ENCODE results near the gene C1QTNF6.

Gene C1QTNF6

DNA sequence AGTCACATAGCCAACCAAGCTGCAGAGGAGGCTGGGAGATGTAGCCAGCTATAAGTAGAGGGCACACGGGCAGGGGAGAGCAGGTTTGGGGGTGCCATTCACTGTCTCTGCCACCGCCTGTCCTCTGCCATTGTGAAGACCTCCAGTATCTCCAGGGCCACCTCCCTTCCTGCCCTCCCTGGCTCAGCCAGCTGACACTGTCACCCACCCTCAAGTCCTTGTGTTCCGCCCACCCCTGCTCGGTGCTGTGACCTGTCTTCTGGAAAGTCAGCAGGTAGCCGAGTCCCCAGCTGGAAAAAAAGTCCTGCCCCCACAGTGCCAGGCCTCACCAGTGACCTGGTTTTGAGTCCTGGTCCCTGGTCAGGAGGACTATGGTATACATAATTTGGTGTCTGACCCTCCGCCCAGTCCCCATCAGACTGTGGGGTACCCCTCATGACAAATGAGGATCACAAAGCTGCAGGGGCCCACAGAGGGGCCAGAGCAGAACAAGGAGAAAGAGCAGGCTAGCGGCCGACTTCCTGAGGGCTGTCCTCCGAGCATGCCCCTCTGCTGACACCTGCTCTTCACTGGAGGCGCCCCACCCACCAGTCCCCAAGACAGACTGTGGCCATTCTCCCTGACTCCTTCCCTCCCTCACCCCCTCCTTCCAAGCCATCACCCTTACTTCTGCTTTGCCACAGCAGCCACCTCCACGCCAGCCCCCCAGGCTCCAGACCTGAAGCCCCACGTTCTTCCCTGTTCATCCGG is 31.2 kb downstream of the C1QTNF6 start:
- TF ChIP-seq, protein P1, sequence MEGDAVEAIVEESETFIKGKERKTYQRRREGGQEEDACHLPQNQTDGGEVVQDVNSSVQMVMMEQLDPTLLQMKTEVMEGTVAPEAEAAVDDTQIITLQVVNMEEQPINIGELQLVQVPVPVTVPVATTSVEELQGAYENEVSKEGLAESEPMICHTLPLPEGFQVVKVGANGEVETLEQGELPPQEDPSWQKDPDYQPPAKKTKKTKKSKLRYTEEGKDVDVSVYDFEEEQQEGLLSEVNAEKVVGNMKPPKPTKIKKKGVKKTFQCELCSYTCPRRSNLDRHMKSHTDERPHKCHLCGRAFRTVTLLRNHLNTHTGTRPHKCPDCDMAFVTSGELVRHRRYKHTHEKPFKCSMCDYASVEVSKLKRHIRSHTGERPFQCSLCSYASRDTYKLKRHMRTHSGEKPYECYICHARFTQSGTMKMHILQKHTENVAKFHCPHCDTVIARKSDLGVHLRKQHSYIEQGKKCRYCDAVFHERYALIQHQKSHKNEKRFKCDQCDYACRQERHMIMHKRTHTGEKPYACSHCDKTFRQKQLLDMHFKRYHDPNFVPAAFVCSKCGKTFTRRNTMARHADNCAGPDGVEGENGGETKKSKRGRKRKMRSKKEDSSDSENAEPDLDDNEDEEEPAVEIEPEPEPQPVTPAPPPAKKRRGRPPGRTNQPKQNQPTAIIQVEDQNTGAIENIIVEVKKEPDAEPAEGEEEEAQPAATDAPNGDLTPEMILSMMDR (IDR thresholded peaks at IDR 0.05; ENCODE audit: low read depth, low read length, missing control alignments): no peak
- no peak for DNase-seq
- Histone ChIP-seq H3K27me3 (replicated peaks) (no peaks in the 10 kb centered on the region), H3K27ac (no peak overlapping the region), H3K4me3 (ENCODE audit: low read depth, low read length) (no peak overlapping the region), H3K36me3 (replicated peaks) (no peaks in the 10 kb centered on the region)
- in situ Hi-C loops (cut with HindIII; ENCODE audit: low pct_ligation_motif_present, low sequenced_read_pairs): no loop called here

DNA sequence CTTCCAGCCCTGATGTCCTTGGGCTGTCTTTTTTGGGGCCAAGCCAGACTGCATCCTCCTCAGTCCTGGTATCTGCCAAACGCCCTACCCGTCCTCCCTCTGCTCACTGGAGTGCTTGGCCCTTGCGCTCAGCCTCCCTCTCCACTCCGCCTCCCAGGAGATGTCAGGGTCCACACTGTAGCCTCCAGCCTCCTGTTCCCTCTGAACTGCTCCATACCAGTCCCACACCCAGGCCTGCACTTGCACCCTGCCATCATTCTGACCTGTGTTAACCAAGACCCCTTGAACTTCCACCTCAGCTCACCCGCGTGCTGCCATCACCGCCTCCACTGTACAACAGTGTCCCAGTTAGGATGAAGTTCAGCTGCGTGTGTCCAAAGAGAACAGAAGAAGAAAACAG is 32.1 kb downstream of the C1QTNF6 start:
- in situ Hi-C loops (cut with HindIII; ENCODE audit: low pct_ligation_motif_present, low sequenced_read_pairs): no loop called here
- TF ChIP-seq, protein P1 (IDR thresholded peaks at IDR 0.05; ENCODE audit: low read depth, low read length, missing control alignments): no peak
- Histone ChIP-seq H3K4me3 (ENCODE audit: low read depth, low read length) (no peak overlapping the region), H3K27me3 (replicated peaks) (no peaks in the 10 kb centered on the region), H3K27ac (no peak overlapping the region), H3K36me3 (replicated peaks) (no peaks in the 10 kb centered on the region)
- no peak for DNase-seq

DNA sequence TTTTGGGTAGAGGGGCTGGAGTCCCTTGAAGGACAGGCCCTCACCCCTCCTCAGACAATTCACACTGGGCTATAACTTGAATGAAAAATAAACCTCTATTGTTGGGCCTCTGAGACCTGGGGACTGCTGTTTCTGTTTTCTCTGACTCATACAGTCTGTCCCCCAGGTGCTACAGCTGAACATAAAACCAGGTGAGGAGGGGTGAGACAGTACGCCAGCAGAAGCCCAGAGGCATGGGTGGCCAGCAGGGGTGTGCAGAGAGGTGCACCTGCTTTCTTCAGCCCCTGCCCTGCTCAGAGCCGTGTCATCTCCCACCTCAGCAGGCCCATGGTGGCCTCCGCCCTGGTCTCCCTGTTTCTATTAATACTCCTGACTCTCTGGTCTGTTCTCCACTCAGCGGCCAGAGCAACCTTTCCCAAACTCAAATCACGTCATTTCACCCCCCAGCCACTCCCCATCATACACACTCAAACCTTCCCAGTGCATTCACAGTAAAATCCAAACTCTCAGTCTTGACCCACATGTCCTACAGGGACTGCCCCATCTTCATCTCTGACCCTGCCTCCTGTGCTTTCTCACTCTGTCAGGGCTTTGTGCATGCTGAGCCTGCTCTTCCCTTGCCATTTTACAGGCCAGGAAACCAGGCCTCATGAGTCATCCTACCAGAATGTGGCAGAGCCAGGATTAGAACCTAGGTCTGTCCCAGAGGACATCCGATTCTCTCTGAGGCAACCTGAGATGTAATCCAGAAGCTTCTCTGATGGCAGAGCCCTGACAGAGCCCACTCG is 32.9 kb downstream of the C1QTNF6 start:
- TF ChIP-seq, protein P1 (IDR thresholded peaks at IDR 0.05; ENCODE audit: low read depth, low read length, missing control alignments): no peak
- DNase-seq: no peak
- Histone ChIP-seq H3K27me3 (replicated peaks) (no peaks in the 10 kb centered on the region), H3K36me3 (replicated peaks) (no peaks in the 10 kb centered on the region), H3K27ac (no peak overlapping the region), H3K4me3 (ENCODE audit: low read depth, low read length) (no peak overlapping the region)
- in situ Hi-C loops (cut with HindIII; ENCODE audit: low pct_ligation_motif_present, low sequenced_read_pairs): no loop called here

DNA sequence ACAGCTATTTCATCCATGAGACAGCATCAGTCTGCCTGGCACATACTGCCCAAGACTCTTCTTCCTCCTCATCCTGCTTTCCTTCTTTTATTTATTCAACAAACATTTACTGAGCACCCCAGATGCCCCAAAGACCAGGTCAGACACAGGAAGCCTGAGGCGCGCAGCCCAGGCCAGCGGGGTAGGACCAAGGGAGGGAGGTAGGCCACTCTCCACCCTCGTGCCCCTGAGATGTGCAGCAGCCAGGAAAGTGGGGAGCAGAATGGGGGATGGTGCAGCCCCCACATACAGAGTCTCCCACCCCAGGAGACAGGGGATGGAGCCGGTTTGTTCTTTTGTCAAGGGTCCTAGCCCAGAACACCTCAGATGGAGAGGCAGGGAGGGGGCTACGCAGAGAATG is 34.1 kb downstream of the C1QTNF6 start:
- in situ Hi-C loops (cut with HindIII; ENCODE audit: low pct_ligation_motif_present, low sequenced_read_pairs): no loop called here
- H3K4me3 ChIP-seq (ENCODE audit: low read depth, low read length): no peak overlapping the region
- no peaks in the 10 kb centered on the region for H3K27me3 ChIP-seq (replicated peaks)
- H3K36me3 ChIP-seq (replicated peaks): no peaks in the 10 kb centered on the region
- TF ChIP-seq, protein P1 (IDR thresholded peaks at IDR 0.05; ENCODE audit: low read depth, low read length, missing control alignments): no peak
- no peak for DNase-seq
- no peak overlapping the region for H3K27ac ChIP-seq

DNA sequence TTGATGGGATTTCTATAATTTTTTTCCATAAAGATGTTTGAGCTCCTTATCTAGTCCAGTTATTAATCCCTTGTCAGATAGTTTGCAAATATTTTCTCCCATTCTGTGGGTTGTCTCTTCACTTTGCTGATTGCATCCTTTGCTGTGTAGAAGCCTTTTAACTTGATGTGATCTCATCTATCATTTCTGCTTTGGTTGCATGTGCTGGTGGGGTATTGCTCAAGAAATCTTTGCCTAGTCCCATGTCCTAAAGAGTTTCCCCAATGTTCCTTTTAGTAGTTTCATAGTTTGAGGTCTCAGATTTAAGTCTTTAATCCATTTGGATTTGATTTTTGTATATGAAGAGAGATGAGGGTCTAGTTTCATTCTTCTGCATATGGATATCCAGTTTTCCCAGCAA is 36.6 kb downstream of the C1QTNF6 start:
- Histone ChIP-seq H3K27ac (no peak overlapping the region), H3K27me3 (replicated peaks) (no peaks in the 10 kb centered on the region), H3K36me3 (replicated peaks) (no peaks in the 10 kb centered on the region), H3K4me3 (ENCODE audit: low read depth, low read length) (no peak overlapping the region)
- in situ Hi-C loops (cut with HindIII; ENCODE audit: low pct_ligation_motif_present, low sequenced_read_pairs): no loop called here
- DNase-seq: no peak
- TF ChIP-seq, protein P1 (IDR thresholded peaks at IDR 0.05; ENCODE audit: low read depth, low read length, missing control alignments): no peak

Data from brain microvascular endothelial cell (primary cell).